ENCODE measurements around the gene ANK3. TPM values are rescaled to one million over a fixed set of nuclear protein-coding genes. Genes with fewer than 3 reads are reported as not detected.

Gene ANK3
- total and polyA plus RNA-seq, 3 donors from 2014 or later: 23.5 to 39.9 (median 38.6) TPM

GRCh38 chr10:60253484-60253883, 136.2 kb downstream of the ANK3 start:
- TF ChIP-seq POLR2A (IDR thresholded peaks at IDR 0.05) (no peak), CTCF (IDR thresholded peaks at IDR 0.05) (no peak)
- no peak for DNase-seq
- intact Hi-C loops (cut with DNase I; ENCODE audit: low total_unique reads): no loop called here

GRCh38 chr10:60252688-60253087, 137.0 kb downstream of the ANK3 start:
- Histone ChIP-seq H3K27me3 (no peaks in the 10 kb centered on the region), H3K27ac (no peak overlapping the region), H3K36me3 (ENCODE audit: low read depth, missing control alignments) (no peaks in the 10 kb centered on the region), H3K4me3 (no peak overlapping the region), H3K9me3 (no peaks in the 10 kb centered on the region), H3K4me1 (no peaks in the 10 kb centered on the region)
- 69 to 89% methylated on average over 4 of the region's 4 CpGs for WGBS, 2 donors
- DNase-seq: no peak
- intact Hi-C loops (cut with DNase I; ENCODE audit: low total_unique reads): no loop called here
- TF ChIP-seq CTCF (IDR thresholded peaks at IDR 0.05): no peak
- TF ChIP-seq POLR2A (IDR thresholded peaks at IDR 0.05): no peak

More at GRCh38 chr10:60253484-60253883, 136.2 kb downstream of the ANK3 start:
- Histone ChIP-seq H3K4me1 (no peaks in the 10 kb centered on the region), H3K36me3 (ENCODE audit: low read depth, missing control alignments) (no peaks in the 10 kb centered on the region), H3K27ac (no peak overlapping the region), H3K27me3 (no peaks in the 10 kb centered on the region), H3K9me3 (no peaks in the 10 kb centered on the region), H3K4me3 (no peak overlapping the region)

GRCh38 chr10:60246382-60246781, 143.3 kb downstream of the ANK3 start:
- Histone ChIP-seq H3K36me3 (ENCODE audit: low read depth, missing control alignments) (no peaks in the 10 kb centered on the region), H3K27ac (no peak overlapping the region), H3K27me3 (no peaks in the 10 kb centered on the region), H3K4me1 (no peaks in the 10 kb centered on the region), H3K9me3 (no peaks in the 10 kb centered on the region), H3K4me3 (no peak overlapping the region)
- DNase-seq: no peak
- intact Hi-C loops (cut with DNase I; ENCODE audit: low total_unique reads): no loop called here
- no peak for TF ChIP-seq CTCF (IDR thresholded peaks at IDR 0.05)
- no peak for TF ChIP-seq POLR2A (IDR thresholded peaks at IDR 0.05)
- WGBS, 2 donors: 82 to 84% methylated on average over 1 of the region's 1 CpG

GRCh38 chr10:60239228-60239627, 150.4 kb downstream of the ANK3 start:
- TF ChIP-seq CTCF (IDR thresholded peaks at IDR 0.05) (no peak), POLR2A (IDR thresholded peaks at IDR 0.05) (no peak)
- Histone ChIP-seq H3K36me3 (ENCODE audit: low read depth, missing control alignments) (no peaks in the 10 kb centered on the region), H3K4me1 (no peaks in the 10 kb centered on the region), H3K27ac (no peak overlapping the region), H3K9me3 (no peaks in the 10 kb centered on the region), H3K27me3 (no peaks in the 10 kb centered on the region), H3K4me3 (no peak overlapping the region)
- DNase-seq: no peak
- intact Hi-C loops (cut with DNase I; ENCODE audit: low total_unique reads): no loop called here
- WGBS, 2 donors: 83 to 95% methylated on average over 1 of the region's 1 CpG

- Histone ChIP-seq H3K27ac (no peak overlapping the region), H3K27me3 (no peaks in the 10 kb centered on the region), H3K36me3 (ENCODE audit: low read depth, missing control alignments) (no peaks in the 10 kb centered on the region), H3K4me1 (no peaks in the 10 kb centered on the region), H3K4me3 (no peak overlapping the region), H3K9me3 (no peaks in the 10 kb centered on the region)
- TF ChIP-seq CTCF (IDR thresholded peaks at IDR 0.05) (no peak), POLR2A (IDR thresholded peaks at IDR 0.05) (no peak)
- no peak for DNase-seq
- intact Hi-C loops (cut with DNase I; ENCODE audit: low total_unique reads): no loop called here
Observed at GRCh38 chr10:60238759-60239100, 150.9 kb downstream of the ANK3 start.

All from testis (tissue), 3 donors.